GM21367 (cell line): ENCODE data around the gene FAM174B.

Experiments used
- ATAC-seq: cut with Tn5 transposase; IDR thresholded peaks from one replicate; pipeline ENCODE4 v1.9.1; 2021; ENCODE audit not compliant: unreplicated experiment

The FAM174B gene

DNA sequence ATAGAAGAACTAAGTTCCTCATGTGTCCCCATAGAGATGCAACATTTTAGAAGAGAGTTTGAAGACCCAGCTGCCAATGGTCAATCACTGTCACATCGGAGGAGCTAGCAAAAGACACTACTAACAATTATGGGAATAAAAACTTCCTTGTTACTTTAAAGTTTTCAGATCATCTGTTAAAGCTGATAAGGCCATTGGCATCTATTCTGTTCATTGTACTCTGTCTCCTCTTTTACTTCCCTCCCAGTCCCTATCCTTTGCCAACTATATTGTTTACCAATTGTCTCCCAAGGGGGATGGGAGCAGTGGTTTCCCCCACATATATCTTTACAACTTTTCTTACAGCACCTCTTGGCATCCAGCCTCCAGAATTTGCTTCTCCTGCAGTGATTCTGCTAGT, 81.0 kb downstream of the FAM174B start:
- no peak for ATAC-seq

DNA sequence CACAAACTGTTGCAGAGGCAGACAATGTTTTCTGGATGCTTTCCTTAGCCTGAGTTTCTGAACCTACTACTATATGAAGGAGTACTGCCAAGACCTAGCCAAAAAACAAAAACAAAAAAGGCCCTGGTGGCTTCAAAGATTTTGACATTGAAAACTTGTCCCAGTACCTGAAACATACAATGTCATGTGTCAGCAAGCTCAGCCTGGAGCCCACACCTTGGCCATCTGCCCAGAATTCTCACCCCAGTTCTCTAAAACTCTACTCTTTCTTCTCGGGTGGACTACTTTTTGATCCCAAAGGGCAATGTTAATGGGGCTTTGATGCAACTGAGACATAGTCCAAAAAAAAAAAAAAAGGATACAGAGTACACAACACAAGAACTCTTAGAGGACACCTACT, 81.4 kb downstream of the FAM174B start:
- ATAC-seq: no peak

- no peak for ATAC-seq
These were observed 83.8 kb downstream of the FAM174B start for GRCh38 chr15:92571824-92572223.

DNA sequence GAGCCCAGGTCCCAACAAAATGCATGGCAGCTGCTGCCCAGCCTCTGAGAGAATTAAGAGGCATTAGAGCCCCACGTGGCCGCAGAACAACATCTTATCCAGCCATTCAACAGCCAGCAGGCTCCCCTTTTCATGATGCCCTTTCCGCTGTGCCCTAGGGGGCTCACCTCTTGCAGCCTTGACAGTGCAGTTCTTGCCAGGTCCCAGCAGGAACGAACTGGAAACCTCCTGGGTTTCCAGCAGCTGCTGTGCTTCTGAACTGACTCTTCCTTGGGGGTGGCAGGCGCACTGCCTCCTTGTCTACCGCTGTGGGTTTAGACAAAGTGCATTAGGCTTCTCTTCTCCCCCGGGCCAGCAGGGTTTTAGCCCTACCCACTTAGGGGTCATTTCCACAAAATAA, 85.2 kb downstream of the FAM174B start:
- ATAC-seq: no peak

DNA sequence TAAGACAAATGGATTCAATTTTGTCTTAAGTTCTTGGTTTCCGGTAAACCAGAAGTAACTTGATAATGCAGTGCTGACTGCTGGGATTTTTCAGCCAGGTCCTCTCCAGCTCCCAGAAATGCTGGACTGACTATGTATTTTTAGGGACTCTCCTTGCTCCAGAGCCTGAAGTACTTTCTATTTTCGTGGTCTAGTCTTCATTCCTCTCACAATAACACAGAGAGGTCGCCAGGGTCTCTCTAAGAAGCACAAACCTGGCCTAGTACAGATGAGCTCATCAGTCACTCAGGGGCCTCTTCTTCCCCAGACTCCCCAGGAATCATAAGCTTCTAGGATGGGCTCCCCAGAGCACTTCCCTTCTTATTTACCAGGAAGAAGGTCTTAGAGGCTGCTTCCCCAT, 85.8 kb downstream of the FAM174B start:
- no peak for ATAC-seq
